OCI-LY3 (cell line): Measurements from ENCODE around the gene WWP2.

Source experiments
- H2AFZ ChIP-seq: fragments of 200-600, 300-600 bp; shearing (Covaris generic); 2 replicates; pipeline ENCODE4 v1.6.0; 2014; ENCODE audit warnings: antibody characterized with exemption, low read depth, low read length
- H3K27ac ChIP-seq: fragments of 200-600, 300-600 bp; sonication (generic); 2 replicates; pipeline ENCODE4 v1.5.1; 2014; ENCODE audit warnings: mild to moderate bottlenecking, low read length, moderate library complexity, mixed read lengths
- H3K27me3 ChIP-seq: fragments of 200-600, 300-600 bp; sonication (generic); 2 replicates; pipeline ENCODE4 v1.6.1; 2014; ENCODE audit warnings: low read depth, low read length, mixed read lengths
- H3K36me3 ChIP-seq: fragments of 200-600, 300-600 bp; sonication (generic); replicated peaks from 2 replicates; pipeline ENCODE3; 2014; ENCODE audit warnings: low read depth, low read length, mixed read lengths
- H3K4me1 ChIP-seq: fragments of 300-600, 200-600 bp; sonication (generic); 2 replicates; pipeline ENCODE4 v1.6.1; 2014; ENCODE audit warnings: low read length, mixed read lengths
- H3K4me2 ChIP-seq: fragments of 200-600, 300-600 bp; sonication (generic); 2 replicates; pipeline ENCODE4 v1.6.1; 2014; ENCODE audit warnings: low read length, mixed read lengths
- H3K4me3 ChIP-seq: fragments of 300-600, 200-600 bp; sonication (generic); 2 replicates; pipeline ENCODE4 v1.5.1; 2014; ENCODE audit warnings: antibody characterized with exemption, mild to moderate bottlenecking, low read length, moderate library complexity
- H3K79me2 ChIP-seq: fragments of 300-600, 200-600 bp; shearing (Covaris generic); 2 replicates; pipeline ENCODE4 v1.6.1; 2014; ENCODE audit warnings: mild to moderate bottlenecking, low read length, mixed read lengths
- H3K9ac ChIP-seq: fragments of 300-600, 200-600 bp; shearing (Covaris generic); 2 replicates; pipeline ENCODE4 v1.6.0; 2014; ENCODE audit warnings: mild to moderate bottlenecking, low read length, moderate library complexity
- H3K9me3 ChIP-seq: fragments of 200-600, 300-600 bp; shearing (Covaris generic); 2 replicates; pipeline ENCODE4 v1.6.1; 2014; ENCODE audit warnings: low read length, mixed read lengths; ENCODE audit not compliant: insufficient read depth
- H4K20me1 ChIP-seq: fragments of 200-600, 300-600 bp; sonication (generic); 2 replicates; pipeline ENCODE4 v1.6.1; 2016; ENCODE audit warnings: low read length, mixed read lengths; ENCODE audit not compliant: insufficient read depth
- EZH2phosphoT487 ChIP-seq: fragments of 200-600 bp; shearing (Covaris generic); IDR thresholded peaks from 2 replicates; pipeline ENCODE4 v1.6.1; 2018; ENCODE audit warnings: antibody characterized with exemption, mixed run types, low read depth
- TF ChIP-seq, protein P1 (sequence below): fragments of 200-600, 300-600 bp; sonication (generic); IDR thresholded peaks from 2 replicates; pipeline ENCODE4 v1.5.1; 2014; ENCODE audit warnings: antibody characterized with exemption, low read length, low read depth

WWP2 gene

DNA sequence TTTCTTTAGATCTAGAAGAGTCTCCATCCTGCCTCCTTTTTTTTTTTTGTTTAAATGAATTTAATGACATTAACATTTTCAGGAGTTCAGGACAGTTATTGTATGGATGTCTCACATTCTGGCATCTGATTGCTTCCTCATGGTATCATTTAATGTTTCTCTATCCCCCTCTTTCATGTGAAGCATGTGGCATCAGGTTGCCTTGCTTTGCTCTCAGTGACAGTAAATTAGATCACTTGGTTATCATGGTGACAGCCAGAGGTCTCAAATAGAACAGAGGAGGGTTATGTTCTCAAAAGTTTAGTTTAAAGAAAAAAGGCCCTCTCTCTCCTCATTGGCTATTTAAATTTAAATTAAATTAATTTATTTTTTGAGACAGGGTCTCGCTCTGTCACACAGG is 74.1 kb downstream of the WWP2 start:
- Histone ChIP-seq H3K4me1 (peaks cover 7% of the 10 kb centered on the region), H3K36me3 (no peaks in the 10 kb centered on the region), H2AFZ (no peak overlapping the region), H3K9ac (no peak overlapping the region), H3K27me3 (no peaks in the 10 kb centered on the region), H3K4me2 (no peak overlapping the region), H3K27ac (no peak overlapping the region), H3K4me3 (no peak overlapping the region), H3K79me2 (no peaks in the 10 kb centered on the region), H3K9me3 (no peaks in the 10 kb centered on the region), H4K20me1 (no peaks in the 10 kb centered on the region)
- no peak for TF ChIP-seq EZH2phosphoT487
- TF ChIP-seq, protein P1, sequence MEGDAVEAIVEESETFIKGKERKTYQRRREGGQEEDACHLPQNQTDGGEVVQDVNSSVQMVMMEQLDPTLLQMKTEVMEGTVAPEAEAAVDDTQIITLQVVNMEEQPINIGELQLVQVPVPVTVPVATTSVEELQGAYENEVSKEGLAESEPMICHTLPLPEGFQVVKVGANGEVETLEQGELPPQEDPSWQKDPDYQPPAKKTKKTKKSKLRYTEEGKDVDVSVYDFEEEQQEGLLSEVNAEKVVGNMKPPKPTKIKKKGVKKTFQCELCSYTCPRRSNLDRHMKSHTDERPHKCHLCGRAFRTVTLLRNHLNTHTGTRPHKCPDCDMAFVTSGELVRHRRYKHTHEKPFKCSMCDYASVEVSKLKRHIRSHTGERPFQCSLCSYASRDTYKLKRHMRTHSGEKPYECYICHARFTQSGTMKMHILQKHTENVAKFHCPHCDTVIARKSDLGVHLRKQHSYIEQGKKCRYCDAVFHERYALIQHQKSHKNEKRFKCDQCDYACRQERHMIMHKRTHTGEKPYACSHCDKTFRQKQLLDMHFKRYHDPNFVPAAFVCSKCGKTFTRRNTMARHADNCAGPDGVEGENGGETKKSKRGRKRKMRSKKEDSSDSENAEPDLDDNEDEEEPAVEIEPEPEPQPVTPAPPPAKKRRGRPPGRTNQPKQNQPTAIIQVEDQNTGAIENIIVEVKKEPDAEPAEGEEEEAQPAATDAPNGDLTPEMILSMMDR, result no peak

DNA sequence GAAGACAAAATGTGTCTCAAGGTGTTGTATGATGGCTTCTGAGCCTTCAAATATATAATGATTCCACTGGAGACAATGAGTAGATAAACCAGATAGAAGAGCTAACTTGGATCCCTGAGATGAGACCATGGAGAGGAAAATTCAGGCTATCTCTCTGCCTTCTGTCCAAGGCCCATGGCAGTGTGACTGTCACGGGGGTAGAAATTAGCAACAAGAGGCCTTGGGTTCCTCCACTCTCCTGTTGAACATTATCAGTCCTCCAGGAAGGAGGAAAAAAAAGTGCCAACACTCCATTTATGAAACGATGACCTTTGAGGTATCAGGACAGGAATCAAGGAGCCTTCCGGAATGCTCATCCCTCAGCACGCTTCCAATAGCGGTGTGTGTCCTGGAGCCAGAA is 75.2 kb downstream of the WWP2 start:
- no peak overlapping the region for H3K4me2 ChIP-seq
- no peak overlapping the region for H2AFZ ChIP-seq
- H3K36me3 ChIP-seq, result no peaks in the 10 kb centered on the region
- no peak overlapping the region for H3K9ac ChIP-seq
- no peaks in the 10 kb centered on the region for H4K20me1 ChIP-seq
- no peaks in the 10 kb centered on the region for H3K27me3 ChIP-seq
- H3K9me3 ChIP-seq, result no peaks in the 10 kb centered on the region
- TF ChIP-seq, protein P1, result no peak
- no peak for TF ChIP-seq EZH2phosphoT487
- H3K4me1 ChIP-seq, result no peaks in the 10 kb centered on the region
- no peak overlapping the region for H3K4me3 ChIP-seq
- no peak overlapping the region for H3K27ac ChIP-seq
- H3K79me2 ChIP-seq, result no peaks in the 10 kb centered on the region

- H3K27me3 ChIP-seq, result no peaks in the 10 kb centered on the region
- H3K79me2 ChIP-seq, result no peaks in the 10 kb centered on the region
- no peak overlapping the region for H3K4me2 ChIP-seq
- TF ChIP-seq, protein P1, result no peak
- no peak for TF ChIP-seq EZH2phosphoT487
- H3K9ac ChIP-seq, result no peak overlapping the region
- no peak overlapping the region for H2AFZ ChIP-seq
- H3K9me3 ChIP-seq, result no peaks in the 10 kb centered on the region
- H3K4me3 ChIP-seq, result no peak overlapping the region
- H3K36me3 ChIP-seq, result no peaks in the 10 kb centered on the region
- H3K27ac ChIP-seq, result no peak overlapping the region
- H4K20me1 ChIP-seq, result no peaks in the 10 kb centered on the region
- H3K4me1 ChIP-seq, result no peaks in the 10 kb centered on the region
Measured at GRCh38 chr16:69838489-69838888, 76.4 kb downstream of the WWP2 start.

DNA sequence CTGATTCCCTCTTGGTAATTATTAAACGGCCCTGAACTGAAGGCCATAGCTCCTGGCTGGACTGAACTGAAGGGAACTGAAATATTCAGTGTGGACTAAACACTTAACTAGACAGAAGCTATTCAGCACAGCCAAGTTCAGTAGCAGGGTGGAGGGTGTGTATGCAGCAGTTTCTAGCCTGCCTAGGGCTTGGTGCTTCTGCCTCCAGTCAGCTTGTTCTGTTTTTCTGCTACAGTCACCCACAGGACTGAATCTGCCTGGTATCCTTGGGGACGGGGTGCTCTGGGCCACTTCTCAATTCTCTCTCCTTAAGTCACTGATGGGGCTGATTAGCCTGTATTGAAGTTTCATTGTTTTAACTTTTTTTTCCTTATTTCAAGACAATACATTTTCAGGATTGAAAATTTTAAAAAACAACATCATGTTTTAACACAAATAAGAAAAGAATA is 77.1 kb downstream of the WWP2 start:
- TF ChIP-seq, protein P1, result no peak
- TF ChIP-seq EZH2phosphoT487, result no peak
- no peaks in the 10 kb centered on the region for H4K20me1 ChIP-seq
- H2AFZ ChIP-seq, result no peak overlapping the region
- H3K4me2 ChIP-seq, result no peak overlapping the region
- H3K36me3 ChIP-seq, result no peaks in the 10 kb centered on the region
- H3K79me2 ChIP-seq, result no peaks in the 10 kb centered on the region
- H3K27me3 ChIP-seq, result no peaks in the 10 kb centered on the region
- H3K4me1 ChIP-seq, result no peaks in the 10 kb centered on the region
- H3K4me3 ChIP-seq, result no peak overlapping the region
- H3K9me3 ChIP-seq, result no peaks in the 10 kb centered on the region
- no peak overlapping the region for H3K27ac ChIP-seq
- H3K9ac ChIP-seq, result no peak overlapping the region
